H1 (cell line): ENCODE measurements around the gene TMPRSS2. TPM values are rescaled to one million over a fixed set of nuclear protein-coding genes. Genes with fewer than 3 reads are reported as not detected.

Experiments
- CTCF ChIA-PET: fragments of 300-600 bp; sonication (Branson Sonifier 250); formaldehyde crosslinking; loops from one replicate; lab custom pipeline; 2021; ENCODE audit not compliant: partially characterized antibody; lab: Charles Lee
- POLR2A ChIA-PET: fragments of 300-600 bp; sonication (Branson Sonifier 250); formaldehyde crosslinking; loops from one replicate; lab custom pipeline; 2021; ENCODE audit warnings: inconsistent platforms; ENCODE audit not compliant: partially characterized antibody; lab: Charles Lee
- DNase-seq, 2 experiments: peaks; one replicate each; pipeline versions ENCODE4 v3.0.0 to v3.0.0-alpha.2; 2010 to 2022; ENCODE audit warnings: low spot score in 2 of 2, low read depth in 1 of 2, mixed read lengths in 1 of 2
- FAIRE-seq: peaks from 2 replicates; lab custom pipeline; 2011; peaks lifted over from hg19 to GRCh38; lab: Jason Lieb, UNC
- H2AFZ ChIP-seq: 2 replicates; pipeline ENCODE4 v1.8.1; 2012; ENCODE audit warnings: low read length, inconsistent platforms
- H2AK5ac ChIP-seq: 2 replicates; pipeline ENCODE4 v1.6.1; 2013; ENCODE audit warnings: low read depth, low read length
- H2BK120ac ChIP-seq: replicated peaks from 2 replicates; pipeline ENCODE3; 2013; ENCODE audit warnings: low read depth, low read length, inconsistent platforms
- H2BK12ac ChIP-seq: 2 replicates; pipeline ENCODE4 v1.6.1; 2013; ENCODE audit warnings: low read depth, low read length
- H2BK15ac ChIP-seq: 2 replicates; pipeline ENCODE4 v1.6.1; 2013; ENCODE audit warnings: low read length
- H2BK20ac ChIP-seq: 2 replicates; pipeline ENCODE4 v1.6.1; 2013; ENCODE audit warnings: low read length
- H2BK5ac ChIP-seq: 2 replicates; pipeline ENCODE4 v1.6.1; 2013; ENCODE audit warnings: low read depth, low read length
- H3K14ac ChIP-seq: 2 replicates; pipeline ENCODE4 v1.6.1; 2013; ENCODE audit warnings: inconsistent platforms; ENCODE audit not compliant: insufficient read length
- H3K18ac ChIP-seq: 2 replicates; pipeline ENCODE4 v1.6.1; 2013; ENCODE audit warnings: low read length; ENCODE audit errors: extremely low read depth
- H3K23ac ChIP-seq: 2 replicates; pipeline ENCODE4 v1.6.1; 2013; ENCODE audit warnings: inconsistent platforms; ENCODE audit not compliant: insufficient read length
- H3K23me2 ChIP-seq: 2 replicates; pipeline ENCODE4 v1.6.1; 2013; ENCODE audit warnings: low read depth, low read length
- H3K27ac ChIP-seq: 2 replicates; pipeline ENCODE4 v1.6.1; 2011; ENCODE audit warnings: low read depth, low read length, inconsistent platforms
- H3K27me3 ChIP-seq, 4 experiments: replicated peaks in 1 of 4; 1 replicate in 1 of 4; 2 replicates in 3 of 4; pipeline versions ENCODE4 v1.6.1 to v1.8.1; 2011 to 2013; ENCODE audit warnings: low read length in 3 of 4, mild to moderate bottlenecking in 3 of 4, inconsistent platforms in 2 of 4, mixed read lengths in 2 of 4, moderate library complexity in 1 of 4; ENCODE audit not compliant: control insufficient read depth in 3 of 4, insufficient read depth in 3 of 4; ENCODE audit errors: extremely low read depth in 1 of 4
- H3K36me3 ChIP-seq, 4 experiments: 2 replicates each; pipeline versions ENCODE4 v1.6.1 to v1.8.1; 2011 to 2013; ENCODE audit warnings: mild to moderate bottlenecking in 4 of 4, low read length in 3 of 4, moderate library complexity in 2 of 4, control low read depth in 1 of 4, inconsistent platforms in 1 of 4; ENCODE audit not compliant: insufficient read depth in 4 of 4, control insufficient read depth in 2 of 4
- H3K4ac ChIP-seq: replicated peaks from 2 replicates; pipeline ENCODE3; 2013; ENCODE audit warnings: low read length, low read depth, mixed read lengths, inconsistent platforms; ENCODE audit not compliant: insufficient read length
- H3K4me1 ChIP-seq, 4 experiments: replicated peaks in 1 of 4; 1 replicate in 1 of 4; 2 replicates in 3 of 4; pipeline versions ENCODE4 v1.6.1 to v1.8.1; 2011 to 2013; ENCODE audit warnings: low read length in 3 of 4, inconsistent platforms in 2 of 4, mixed read lengths in 1 of 4; ENCODE audit not compliant: insufficient read depth in 4 of 4, control insufficient read depth in 3 of 4
- H3K4me2 ChIP-seq, 2 experiments: 2 replicates each; pipeline versions ENCODE4 v1.6.1 to v1.8.1; 2011 to 2013; ENCODE audit warnings: low read depth in 2 of 2, low read length in 2 of 2, control low read depth in 1 of 2, inconsistent platforms in 1 of 2, mild to moderate bottlenecking in 1 of 2; ENCODE audit not compliant: insufficient read depth in 1 of 2
- H3K4me3 ChIP-seq, 4 experiments: fragments of 200-600, 300-600 bp in 1 of 4; sonication (generic), shearing (Covaris generic), sonication (Bioruptor Twin) in 1 of 4; 2 replicates each; pipeline versions ENCODE4 v1.5.1 to v1.8.1; 2011 to 2016; ENCODE audit warnings: low read length in 4 of 4, low read depth in 3 of 4, control low read depth in 2 of 4, inconsistent platforms in 2 of 4, mild to moderate bottlenecking in 2 of 4, mixed read lengths in 1 of 4, moderate library complexity in 1 of 4; ENCODE audit not compliant: insufficient read depth in 2 of 4; ENCODE audit errors: extremely low read depth in 1 of 4
- H3K56ac ChIP-seq: replicated peaks from 2 replicates; pipeline ENCODE3; 2013; ENCODE audit warnings: low read depth, mild to moderate bottlenecking, mixed read lengths, low read length, inconsistent platforms; ENCODE audit not compliant: insufficient read length
- H3K79me1 ChIP-seq: 2 replicates; pipeline ENCODE4 v1.6.1; 2013; ENCODE audit warnings: low read depth, low read length, control low read depth
- H3K79me2 ChIP-seq, 2 experiments: 2 replicates each; pipeline versions ENCODE4 v1.6.1 to v1.8.1; 2012 to 2013; ENCODE audit warnings: low read length in 2 of 2, mild to moderate bottlenecking in 2 of 2, inconsistent platforms in 1 of 2; ENCODE audit not compliant: insufficient read depth in 2 of 2, control insufficient read depth in 1 of 2
- H3K9ac ChIP-seq, 4 experiments: replicated peaks in 1 of 4; 1 replicate in 1 of 4; 2 replicates in 3 of 4; pipeline versions ENCODE4 v1.6.1 to v1.8.1; 2011 to 2013; ENCODE audit warnings: low read depth in 3 of 4, low read length in 3 of 4, control low read depth in 2 of 4, mild to moderate bottlenecking in 2 of 4, moderate library complexity in 2 of 4, inconsistent platforms in 1 of 4; ENCODE audit errors: extremely low read depth in 1 of 4
- H3K9me3 ChIP-seq, 2 experiments: 2 replicates each; pipeline versions ENCODE4 v1.6.1 to v1.8.1; 2012 to 2013; ENCODE audit warnings: mild to moderate bottlenecking in 2 of 2, moderate library complexity in 2 of 2, control low read depth in 1 of 2, inconsistent platforms in 1 of 2, low read depth in 1 of 2, low read length in 1 of 2, mixed read lengths in 1 of 2; ENCODE audit not compliant: insufficient read depth in 2 of 2
- H4K20me1 ChIP-seq, 2 experiments: replicated peaks in 1 of 2; 2 replicates each; pipeline versions ENCODE3 to v1.8.1; 2011 to 2013; ENCODE audit warnings: inconsistent platforms in 2 of 2, low read length in 2 of 2, mild to moderate bottlenecking in 1 of 2; ENCODE audit not compliant: insufficient read depth in 2 of 2, control insufficient read depth in 1 of 2
- H4K5ac ChIP-seq: 2 replicates; pipeline ENCODE4 v1.6.1; 2013; ENCODE audit warnings: low read length, low read depth, mixed read lengths, inconsistent platforms; ENCODE audit not compliant: insufficient read length
- H4K8ac ChIP-seq: 2 replicates; pipeline ENCODE4 v1.8.0; 2013; ENCODE audit warnings: mild to moderate bottlenecking, moderate library complexity, low read length, inconsistent platforms; ENCODE audit not compliant: insufficient read depth; ENCODE audit errors: extremely low read depth
- H4K91ac ChIP-seq: replicated peaks from 2 replicates; pipeline ENCODE3; 2013; ENCODE audit warnings: low read length, mixed read lengths, inconsistent platforms; ENCODE audit not compliant: insufficient read length
- BACH1 ChIP-seq: IDR thresholded peaks from 2 replicates; pipeline ENCODE4 v1.6.1; 2012; ENCODE audit warnings: low read length, improper control_type of control experiment
- CTBP2 ChIP-seq: IDR thresholded peaks from 2 replicates; pipeline ENCODE4 v1.7.0; 2011; ENCODE audit warnings: borderline replicate concordance, mild to moderate bottlenecking, moderate library complexity, mixed read lengths, low read length; ENCODE audit not compliant: insufficient read depth, insufficient read length
- FOSL1 ChIP-seq: IDR thresholded peaks from 2 replicates; pipeline ENCODE4 v1.6.1; 2011; ENCODE audit warnings: mild to moderate bottlenecking, low read depth, low read length, moderate library complexity; ENCODE audit not compliant: insufficient read depth
- MAX ChIP-seq: IDR thresholded peaks from 2 replicates; pipeline ENCODE4 v1.6.1; 2012; ENCODE audit warnings: inconsistent platforms
- PHF8 ChIP-seq: fragments of 200-600 bp; sonication (generic); conservative IDR thresholded peaks from 2 replicates; pipeline ENCODE4 v1.7.1; 2012; ENCODE audit warnings: low read depth, mild to moderate bottlenecking, inconsistent platforms, low read length, moderate library complexity
- RNF2 ChIP-seq: fragments of 200-900, 300-1000 bp; sonication (generic); IDR thresholded peaks from 2 replicates; pipeline ENCODE4 v1.7.1; 2016; ENCODE audit warnings: borderline replicate concordance, low read depth, mild to moderate bottlenecking, antibody characterized with exemption, low read length; ENCODE audit not compliant: poor library complexity, severe bottlenecking; ENCODE audit errors: missing control alignments
- TAF7 ChIP-seq: optimal IDR thresholded peaks from 2 replicates; pipeline ENCODE3; 2011; ENCODE audit warnings: low read depth, mild to moderate bottlenecking, inconsistent platforms, low read length, moderate library complexity, borderline replicate concordance
- WGBS, 2 experiments: shearing (Covaris generic) in 1 of 2; methylation state at CpG; one replicate each; pipeline versions ENCODE4 v1.1.6 to v1.1.7; 2013 to 2015; ENCODE audit warnings: low lambda C conversion rate in 2 of 2, mixed read lengths in 2 of 2, inconsistent platforms in 1 of 2, low coverage in 1 of 2, missing lambda C conversion rate in 1 of 2; ENCODE audit not compliant: insufficient replicate concordance in 2 of 2, insufficient coverage in 1 of 2, insufficient read length in 1 of 2; ENCODE audit errors: extremely low coverage in 1 of 2, missing lambda C conversion rate in 1 of 2; 5-methylcytosine and 5-hydroxymethylcytosine counted together
- polyA plus RNA-seq, 7 experiments: library from polyadenylated mRNA; depleted of rRNA in 3 of 7; stranded (reverse) in 5 of 7; unstranded in 2 of 7; fragments of >200 nt in 5 of 7; fragments of 200-250 nt in 2 of 7; gene quantifications; 1 replicate in 5 of 7; 2 replicates in 1 of 7; 4 replicates in 1 of 7; pipeline versions ENCODE4 v1.2.1 to v1.2.3, GENCODE V29; 2011 to 2013; ENCODE audit warnings: missing spikeins in 2 of 7, mixed read lengths in 2 of 7
- total RNA-seq: library from RNA; stranded (reverse); fragmentation: NEBNext Ultra II Directional; extraction: Animal tissue kit (Norgen Biotek cat#: 25700); gene quantifications from 2 replicates; pipeline ENCODE4 v1.2.1, GENCODE V29; 2021

TMPRSS2 gene
- total and polyA plus RNA-seq, 2 of the 8 experiments (the other 6 are each of a cell fraction or from before 2014, with no cell fraction given): 9.2 to 11.0 TPM

GRCh38 chr21:41536827-41537103, 28.8 kb upstream of the TMPRSS2 start:
- Histone ChIP-seq H3K4me2 (no peak overlapping the region), H2BK15ac (no peak overlapping the region), H3K36me3 (no peaks in the 10 kb centered on the region), H3K27me3 (no peaks in the 10 kb centered on the region), H3K23ac (no peak overlapping the region), H2BK12ac (no peak overlapping the region), H4K8ac (no peak overlapping the region), H3K14ac (no peak overlapping the region), H4K20me1 (no peaks in the 10 kb centered on the region), H3K4ac (no peak overlapping the region), H3K18ac (no peak overlapping the region), H2BK20ac (no peak overlapping the region), H2AFZ (no peak overlapping the region), H2BK120ac (no peak overlapping the region), H3K56ac (no peak overlapping the region), H2BK5ac (no peak overlapping the region), H4K5ac (no peak overlapping the region), H3K79me1 (no peaks in the 10 kb centered on the region), H3K4me1 (peaks cover 0 to 6% (median 0%) of the 10 kb centered on the region in 4 experiments; a peak in 2 of 7 replicates), H2AK5ac (no peak overlapping the region), H3K9ac (no peak overlapping the region), H3K4me3 (no peak overlapping the region), H3K79me2 (no peaks in the 10 kb centered on the region), H4K91ac (no peak overlapping the region), H3K23me2 (no peaks in the 10 kb centered on the region), H3K9me3 (no peaks in the 10 kb centered on the region), H3K27ac (no peak overlapping the region)
- TF ChIP-seq TAF7: no peak
- no peak for TF ChIP-seq FOSL1
- no peak for TF ChIP-seq MAX
- no peak for TF ChIP-seq BACH1
- TF ChIP-seq CTBP2: no peak
- TF ChIP-seq RNF2: no peak
- no peak for TF ChIP-seq PHF8
- FAIRE-seq (no peak), DNase-seq (no peak)
- POLR2A ChIA-PET: no interaction called here
- CTCF ChIA-PET: no interaction called here
- WGBS, 2 experiments: 93% methylated on average over 7 of the region's 7 CpGs; no CpG with 5 or more reads in 1 of the 2 experiments
